ENCODE results near the gene TNFRSF8. TPM values are rescaled to one million over a fixed set of nuclear protein-coding genes. Genes with fewer than 3 reads are reported as not detected.

TNFRSF8 gene
- total RNA-seq, 1 donor from 2014 or later = not detected

- Histone ChIP-seq H3K27me3 (ENCODE audit: control insufficient read depth, insufficient read depth, low read length) (peaks cover 14% of the 10 kb centered on the region), H3K36me3 (ENCODE audit: control insufficient read depth, insufficient read depth, low read length) (no peaks in the 10 kb centered on the region), H3K4me3 (ENCODE audit: low read depth, low read length) (no peak overlapping the region)
- FAIRE-seq (no peak), DNase-seq (ENCODE audit: low read depth) (no peak)
- TF ChIP-seq CTCF (IDR thresholded peaks at IDR 0.05; ENCODE audit: insufficient read depth, low read length, severe bottlenecking) = no peak
These were observed 116.6 kb downstream of the TNFRSF8 start for GRCh38 chr1:12179676-12180075.

GRCh38 chr1:12180315-12180714, 117.2 kb downstream of the TNFRSF8 start:
- DNase-seq (ENCODE audit: low read depth) (no peak), FAIRE-seq (no peak)
- H3K4me3 ChIP-seq (ENCODE audit: low read depth, low read length) = no peak overlapping the region
- peaks cover 14% of the 10 kb centered on the region for H3K27me3 ChIP-seq (ENCODE audit: control insufficient read depth, insufficient read depth, low read length)
- H3K36me3 ChIP-seq (ENCODE audit: control insufficient read depth, insufficient read depth, low read length) = no peaks in the 10 kb centered on the region
- TF ChIP-seq CTCF (IDR thresholded peaks at IDR 0.05; ENCODE audit: insufficient read depth, low read length, severe bottlenecking) = no peak

GRCh38 chr1:12180903-12181302, 117.8 kb downstream of the TNFRSF8 start:
- DNase-seq (ENCODE audit: low read depth) = no peak
- no peaks in the 10 kb centered on the region for H3K36me3 ChIP-seq (ENCODE audit: control insufficient read depth, insufficient read depth, low read length)
- peaks cover 15% of the 10 kb centered on the region for H3K27me3 ChIP-seq (ENCODE audit: control insufficient read depth, insufficient read depth, low read length)
- H3K4me3 ChIP-seq (ENCODE audit: low read depth, low read length) = no peak overlapping the region
- no peak for TF ChIP-seq CTCF (IDR thresholded peaks at IDR 0.05; ENCODE audit: insufficient read depth, low read length, severe bottlenecking)
- no peak for FAIRE-seq

DNA sequence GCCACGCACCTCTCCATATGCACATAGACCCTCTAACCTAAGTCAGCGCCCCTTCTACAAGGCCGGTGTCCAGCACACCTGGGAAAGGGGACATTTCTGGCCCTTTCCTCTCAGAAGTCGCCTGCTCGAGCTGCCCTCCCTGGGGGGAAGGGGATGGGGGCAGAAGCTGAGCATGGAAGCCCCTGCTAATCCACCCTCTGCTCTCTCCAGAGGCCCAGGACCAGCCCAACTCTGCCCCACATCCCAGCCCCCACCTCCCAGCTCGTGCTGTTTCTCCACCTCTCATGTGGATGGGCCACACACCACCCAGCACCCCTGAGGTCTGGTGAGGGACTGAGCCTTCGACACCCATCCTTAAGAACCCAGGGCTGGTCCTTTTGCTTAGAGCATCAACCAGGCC, 118.5 kb downstream of the TNFRSF8 start:
- H3K27me3 ChIP-seq (ENCODE audit: control insufficient read depth, insufficient read depth, low read length) = peaks cover 16% of the 10 kb centered on the region
- FAIRE-seq (no peak), DNase-seq (ENCODE audit: low read depth) (no peak)
- H3K36me3 ChIP-seq (ENCODE audit: control insufficient read depth, insufficient read depth, low read length) = no peaks in the 10 kb centered on the region
- TF ChIP-seq CTCF (IDR thresholded peaks at IDR 0.05; ENCODE audit: insufficient read depth, low read length, severe bottlenecking) = no peak
- H3K4me3 ChIP-seq (ENCODE audit: low read depth, low read length) = no peak overlapping the region

DNA sequence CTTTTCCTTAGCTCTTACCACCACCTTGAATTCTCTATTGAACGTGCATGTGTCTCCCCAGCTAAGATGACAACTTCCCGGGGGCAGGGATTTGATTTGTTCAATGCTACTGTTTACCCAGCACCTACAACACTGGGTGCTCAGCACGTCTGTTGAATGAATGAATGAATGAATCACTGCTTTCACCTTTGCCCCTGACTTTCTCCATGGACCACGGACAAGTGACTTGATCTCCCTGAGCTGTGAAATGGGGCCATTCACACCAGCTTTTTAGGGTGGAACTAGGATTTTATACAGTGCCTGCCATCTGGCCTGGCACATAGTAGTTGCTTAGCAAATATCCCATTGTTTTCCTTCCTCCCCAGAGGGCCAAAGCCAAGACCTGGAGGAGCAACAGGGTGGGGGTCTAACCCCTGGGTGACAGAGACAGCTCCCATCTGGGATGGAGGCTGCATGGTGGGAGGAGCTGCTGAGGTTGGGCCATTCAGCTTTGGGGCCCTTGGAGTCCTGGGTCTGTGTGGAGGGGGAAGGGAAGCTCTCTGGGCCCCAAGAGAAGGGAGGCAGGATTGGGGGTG, 119.4 kb downstream of the TNFRSF8 start:
- TF ChIP-seq CTCF (IDR thresholded peaks at IDR 0.05; ENCODE audit: insufficient read depth, low read length, severe bottlenecking) = no peak
- FAIRE-seq = no peak
- DNase-seq (ENCODE audit: low read depth) = no peak
- Histone ChIP-seq H3K4me3 (ENCODE audit: low read depth, low read length) (no peak overlapping the region), H3K27me3 (ENCODE audit: control insufficient read depth, insufficient read depth, low read length) (peaks cover 16% of the 10 kb centered on the region), H3K36me3 (ENCODE audit: control insufficient read depth, insufficient read depth, low read length) (no peaks in the 10 kb centered on the region)
